H1 (cell line): ENCODE measurements around the gene CELF2. TPM values are rescaled to one million over a fixed set of nuclear protein-coding genes. Genes with fewer than 3 reads are reported as not detected.

ENCODE experiments used
- CTCF ChIA-PET: fragments of 300-600 bp; sonication (Branson Sonifier 250); formaldehyde crosslinking; loops from one replicate; lab custom pipeline; 2021; ENCODE audit not compliant: partially characterized antibody; lab: Charles Lee
- POLR2A ChIA-PET: fragments of 300-600 bp; sonication (Branson Sonifier 250); formaldehyde crosslinking; loops from one replicate; lab custom pipeline; 2021; ENCODE audit warnings: inconsistent platforms; ENCODE audit not compliant: partially characterized antibody; lab: Charles Lee
- DNase-seq, 2 experiments: peaks; one replicate each; pipeline versions ENCODE4 v3.0.0 to v3.0.0-alpha.2; 2010 to 2022; ENCODE audit warnings: low spot score in 2 of 2, low read depth in 1 of 2, mixed read lengths in 1 of 2
- FAIRE-seq: peaks from 2 replicates; lab custom pipeline; 2011; peaks lifted over from hg19 to GRCh38; lab: Jason Lieb, UNC
- H2AFZ ChIP-seq: 2 replicates; pipeline ENCODE4 v1.8.1; 2012; ENCODE audit warnings: low read length, inconsistent platforms
- H2AK5ac ChIP-seq: 2 replicates; pipeline ENCODE4 v1.6.1; 2013; ENCODE audit warnings: low read depth, low read length
- H2BK120ac ChIP-seq: replicated peaks from 2 replicates; pipeline ENCODE3; 2013; ENCODE audit warnings: low read depth, low read length, inconsistent platforms
- H2BK12ac ChIP-seq: 2 replicates; pipeline ENCODE4 v1.6.1; 2013; ENCODE audit warnings: low read depth, low read length
- H2BK15ac ChIP-seq: 2 replicates; pipeline ENCODE4 v1.6.1; 2013; ENCODE audit warnings: low read length
- H2BK20ac ChIP-seq: 2 replicates; pipeline ENCODE4 v1.6.1; 2013; ENCODE audit warnings: low read length
- H2BK5ac ChIP-seq: 2 replicates; pipeline ENCODE4 v1.6.1; 2013; ENCODE audit warnings: low read depth, low read length
- H3K14ac ChIP-seq: 2 replicates; pipeline ENCODE4 v1.6.1; 2013; ENCODE audit warnings: inconsistent platforms; ENCODE audit not compliant: insufficient read length
- H3K18ac ChIP-seq: 2 replicates; pipeline ENCODE4 v1.6.1; 2013; ENCODE audit warnings: low read length; ENCODE audit errors: extremely low read depth
- H3K23ac ChIP-seq: 2 replicates; pipeline ENCODE4 v1.6.1; 2013; ENCODE audit warnings: inconsistent platforms; ENCODE audit not compliant: insufficient read length
- H3K23me2 ChIP-seq: 2 replicates; pipeline ENCODE4 v1.6.1; 2013; ENCODE audit warnings: low read depth, low read length
- H3K27ac ChIP-seq: 2 replicates; pipeline ENCODE4 v1.6.1; 2011; ENCODE audit warnings: low read depth, low read length, inconsistent platforms
- H3K27me3 ChIP-seq, 4 experiments: replicated peaks in 1 of 4; 1 replicate in 1 of 4; 2 replicates in 3 of 4; pipeline versions ENCODE4 v1.6.1 to v1.8.1; 2011 to 2013; ENCODE audit warnings: low read length in 3 of 4, mild to moderate bottlenecking in 3 of 4, inconsistent platforms in 2 of 4, mixed read lengths in 2 of 4, moderate library complexity in 1 of 4; ENCODE audit not compliant: control insufficient read depth in 3 of 4, insufficient read depth in 3 of 4; ENCODE audit errors: extremely low read depth in 1 of 4
- H3K36me3 ChIP-seq, 4 experiments: 2 replicates each; pipeline versions ENCODE4 v1.6.1 to v1.8.1; 2011 to 2013; ENCODE audit warnings: mild to moderate bottlenecking in 4 of 4, low read length in 3 of 4, moderate library complexity in 2 of 4, control low read depth in 1 of 4, inconsistent platforms in 1 of 4; ENCODE audit not compliant: insufficient read depth in 4 of 4, control insufficient read depth in 2 of 4
- H3K4ac ChIP-seq: replicated peaks from 2 replicates; pipeline ENCODE3; 2013; ENCODE audit warnings: low read length, low read depth, mixed read lengths, inconsistent platforms; ENCODE audit not compliant: insufficient read length
- H3K4me1 ChIP-seq, 4 experiments: replicated peaks in 1 of 4; 1 replicate in 1 of 4; 2 replicates in 3 of 4; pipeline versions ENCODE4 v1.6.1 to v1.8.1; 2011 to 2013; ENCODE audit warnings: low read length in 3 of 4, inconsistent platforms in 2 of 4, mixed read lengths in 1 of 4; ENCODE audit not compliant: insufficient read depth in 4 of 4, control insufficient read depth in 3 of 4
- H3K4me2 ChIP-seq, 2 experiments: 2 replicates each; pipeline versions ENCODE4 v1.6.1 to v1.8.1; 2011 to 2013; ENCODE audit warnings: low read depth in 2 of 2, low read length in 2 of 2, control low read depth in 1 of 2, inconsistent platforms in 1 of 2, mild to moderate bottlenecking in 1 of 2; ENCODE audit not compliant: insufficient read depth in 1 of 2
- H3K4me3 ChIP-seq, 4 experiments: fragments of 200-600, 300-600 bp in 1 of 4; sonication (generic), shearing (Covaris generic), sonication (Bioruptor Twin) in 1 of 4; 2 replicates each; pipeline versions ENCODE4 v1.5.1 to v1.8.1; 2011 to 2016; ENCODE audit warnings: low read length in 4 of 4, low read depth in 3 of 4, control low read depth in 2 of 4, inconsistent platforms in 2 of 4, mild to moderate bottlenecking in 2 of 4, mixed read lengths in 1 of 4, moderate library complexity in 1 of 4; ENCODE audit not compliant: insufficient read depth in 2 of 4; ENCODE audit errors: extremely low read depth in 1 of 4
- H3K56ac ChIP-seq: replicated peaks from 2 replicates; pipeline ENCODE3; 2013; ENCODE audit warnings: low read depth, mild to moderate bottlenecking, mixed read lengths, low read length, inconsistent platforms; ENCODE audit not compliant: insufficient read length
- H3K79me1 ChIP-seq: 2 replicates; pipeline ENCODE4 v1.6.1; 2013; ENCODE audit warnings: low read depth, low read length, control low read depth
- H3K79me2 ChIP-seq, 2 experiments: 2 replicates each; pipeline versions ENCODE4 v1.6.1 to v1.8.1; 2012 to 2013; ENCODE audit warnings: low read length in 2 of 2, mild to moderate bottlenecking in 2 of 2, inconsistent platforms in 1 of 2; ENCODE audit not compliant: insufficient read depth in 2 of 2, control insufficient read depth in 1 of 2
- H3K9ac ChIP-seq, 4 experiments: replicated peaks in 1 of 4; 1 replicate in 1 of 4; 2 replicates in 3 of 4; pipeline versions ENCODE4 v1.6.1 to v1.8.1; 2011 to 2013; ENCODE audit warnings: low read depth in 3 of 4, low read length in 3 of 4, control low read depth in 2 of 4, mild to moderate bottlenecking in 2 of 4, moderate library complexity in 2 of 4, inconsistent platforms in 1 of 4; ENCODE audit errors: extremely low read depth in 1 of 4
- H3K9me3 ChIP-seq, 2 experiments: 2 replicates each; pipeline versions ENCODE4 v1.6.1 to v1.8.1; 2012 to 2013; ENCODE audit warnings: mild to moderate bottlenecking in 2 of 2, moderate library complexity in 2 of 2, control low read depth in 1 of 2, inconsistent platforms in 1 of 2, low read depth in 1 of 2, low read length in 1 of 2, mixed read lengths in 1 of 2; ENCODE audit not compliant: insufficient read depth in 2 of 2
- H4K20me1 ChIP-seq, 2 experiments: replicated peaks in 1 of 2; 2 replicates each; pipeline versions ENCODE3 to v1.8.1; 2011 to 2013; ENCODE audit warnings: inconsistent platforms in 2 of 2, low read length in 2 of 2, mild to moderate bottlenecking in 1 of 2; ENCODE audit not compliant: insufficient read depth in 2 of 2, control insufficient read depth in 1 of 2
- H4K5ac ChIP-seq: 2 replicates; pipeline ENCODE4 v1.6.1; 2013; ENCODE audit warnings: low read length, low read depth, mixed read lengths, inconsistent platforms; ENCODE audit not compliant: insufficient read length
- H4K8ac ChIP-seq: 2 replicates; pipeline ENCODE4 v1.8.0; 2013; ENCODE audit warnings: mild to moderate bottlenecking, moderate library complexity, low read length, inconsistent platforms; ENCODE audit not compliant: insufficient read depth; ENCODE audit errors: extremely low read depth
- H4K91ac ChIP-seq: replicated peaks from 2 replicates; pipeline ENCODE3; 2013; ENCODE audit warnings: low read length, mixed read lengths, inconsistent platforms; ENCODE audit not compliant: insufficient read length
- CBX8 ChIP-seq: fragments of 300-800, 300-1000 bp; sonication (generic); IDR thresholded peaks from 2 replicates; pipeline ENCODE4 v1.7.1; 2016; ENCODE audit warnings: low read depth, low read length, borderline replicate concordance
- CREB1 ChIP-seq: IDR thresholded peaks from 2 replicates; pipeline ENCODE4 v1.6.1; 2012; ENCODE audit warnings: inconsistent platforms
- CTBP2 ChIP-seq: IDR thresholded peaks from 2 replicates; pipeline ENCODE4 v1.7.0; 2011; ENCODE audit warnings: borderline replicate concordance, mild to moderate bottlenecking, moderate library complexity, mixed read lengths, low read length; ENCODE audit not compliant: insufficient read depth, insufficient read length
- EGR1 ChIP-seq: IDR thresholded peaks from 2 replicates; pipeline ENCODE4 v1.6.1; 2011; ENCODE audit warnings: low read depth, low read length, borderline replicate concordance
- GABPA ChIP-seq: IDR thresholded peaks from 2 replicates; pipeline ENCODE4 v1.6.1; 2011; ENCODE audit warnings: mild to moderate bottlenecking, low read length, moderate library complexity, borderline replicate concordance; ENCODE audit not compliant: insufficient read depth
- HDAC2 ChIP-seq, 2 experiments: fragments of 300-600 bp in 1 of 2; sonication (generic) in 1 of 2; IDR thresholded peaks; 2 replicates each; pipeline ENCODE4 v1.6.1; 2011 to 2012; ENCODE audit warnings: low read depth in 2 of 2, low read length in 2 of 2, mild to moderate bottlenecking in 2 of 2, moderate library complexity in 2 of 2, borderline replicate concordance in 1 of 2, inconsistent platforms in 1 of 2
- HDAC6 ChIP-seq: IDR thresholded peaks from one replicate; pipeline ENCODE4 v1.7.1; 2012; ENCODE audit warnings: low read depth, mild to moderate bottlenecking, inconsistent platforms, low read length, moderate library complexity
- JUN ChIP-seq: IDR thresholded peaks from 2 replicates; pipeline ENCODE4 v1.6.1; 2011; ENCODE audit warnings: low read depth, mild to moderate bottlenecking, improper control_type of control experiment, low read length
- KDM4A ChIP-seq: IDR thresholded peaks from one replicate; pipeline ENCODE4 v1.7.1; 2012; ENCODE audit warnings: low read depth, mild to moderate bottlenecking, moderate library complexity, low read length, inconsistent platforms; ENCODE audit not compliant: severe bottlenecking
- NRF1 ChIP-seq: IDR thresholded peaks from 2 replicates; pipeline ENCODE4 v1.6.1; 2011; ENCODE audit warnings: mild to moderate bottlenecking, low read depth, low read length, improper control_type of control experiment
- RXRA ChIP-seq: IDR thresholded peaks from 2 replicates; pipeline ENCODE4 v1.6.1; 2011; ENCODE audit warnings: low read depth, mild to moderate bottlenecking, low read length, moderate library complexity; ENCODE audit not compliant: insufficient read depth
- SIN3A ChIP-seq, 2 experiments: IDR thresholded peaks in 1 of 2; conservative IDR thresholded peaks in 1 of 2; 2 replicates each; pipeline ENCODE4 v1.6.1; 2011 to 2012; ENCODE audit warnings: low read length in 2 of 2, improper control_type of control experiment in 1 of 2, low read depth in 1 of 2, mild to moderate bottlenecking in 1 of 2
- SP1 ChIP-seq: IDR thresholded peaks from 2 replicates; pipeline ENCODE4 v1.6.1; 2011; ENCODE audit warnings: low read depth, low read length
- SRF ChIP-seq: IDR thresholded peaks from 2 replicates; pipeline ENCODE4 v1.6.1; 2011; ENCODE audit warnings: mild to moderate bottlenecking, low read depth, low read length, moderate library complexity
- TBP ChIP-seq: IDR thresholded peaks from 2 replicates; pipeline ENCODE4 v1.6.1; 2011; ENCODE audit warnings: low read depth, low read length, improper control_type of control experiment
- WGBS, 2 experiments: shearing (Covaris generic) in 1 of 2; methylation state at CpG; one replicate each; pipeline versions ENCODE4 v1.1.6 to v1.1.7; 2013 to 2015; ENCODE audit warnings: low lambda C conversion rate in 2 of 2, mixed read lengths in 2 of 2, inconsistent platforms in 1 of 2, low coverage in 1 of 2, missing lambda C conversion rate in 1 of 2; ENCODE audit not compliant: insufficient replicate concordance in 2 of 2, insufficient coverage in 1 of 2, insufficient read length in 1 of 2; ENCODE audit errors: extremely low coverage in 1 of 2, missing lambda C conversion rate in 1 of 2; 5-methylcytosine and 5-hydroxymethylcytosine counted together
- polyA plus RNA-seq, 7 experiments: library from polyadenylated mRNA; depleted of rRNA in 3 of 7; stranded (reverse) in 5 of 7; unstranded in 2 of 7; fragments of >200 nt in 5 of 7; fragments of 200-250 nt in 2 of 7; gene quantifications; 1 replicate in 5 of 7; 2 replicates in 1 of 7; 4 replicates in 1 of 7; pipeline versions ENCODE4 v1.2.1 to v1.2.3, GENCODE V29; 2011 to 2013; ENCODE audit warnings: missing spikeins in 2 of 7, mixed read lengths in 2 of 7
- total RNA-seq: library from RNA; stranded (reverse); fragmentation: NEBNext Ultra II Directional; extraction: Animal tissue kit (Norgen Biotek cat#: 25700); gene quantifications from 2 replicates; pipeline ENCODE4 v1.2.1, GENCODE V29; 2021

Gene CELF2
- total and polyA plus RNA-seq, 2 of the 8 experiments (the other 6 are each of a cell fraction or from before 2014, with no cell fraction given) = 18.3 to 22.7 TPM

- H3K79me1 ChIP-seq = no peaks in the 10 kb centered on the region
- no peak overlapping the region for H4K8ac ChIP-seq
- no peak overlapping the region for H2BK20ac ChIP-seq
- H4K91ac ChIP-seq = no peak overlapping the region
- H3K14ac ChIP-seq = no peak overlapping the region
- 92% methylated on average over 3 of the region's 3 CpGs; no CpG with 5 or more reads in 1 of the 2 experiments for WGBS, 2 experiments
- H3K27me3 ChIP-seq = no peaks in the 10 kb centered on the region
- no peak overlapping the region for H2AFZ ChIP-seq
- DNase-seq = no peak
- ChIA-PET POLR2A (no interaction called here), CTCF (interaction anchor here (1.0 to 1.2 kb wide), 3 partner anchors 8 to 56 kb away, joined by 3 read pairs; no protein-coding TSS in a partner anchor)
- no peak overlapping the region for H3K4ac ChIP-seq
- no peak overlapping the region for H3K27ac ChIP-seq
- H3K23ac ChIP-seq = no peak overlapping the region
- no peak overlapping the region for H3K4me3 ChIP-seq
- no peak overlapping the region for H2BK5ac ChIP-seq
- H4K5ac ChIP-seq = no peak overlapping the region
- H3K18ac ChIP-seq = no peak overlapping the region
- H3K9me3 ChIP-seq = no peaks in the 10 kb centered on the region
- H3K4me2 ChIP-seq = no peak overlapping the region
- no peak overlapping the region for H2BK15ac ChIP-seq
- H3K4me1 ChIP-seq = no peaks in the 10 kb centered on the region; a peak in 1 of 7 replicates
- H2AK5ac ChIP-seq = no peak overlapping the region
- FAIRE-seq = no peak
- no peak overlapping the region for H3K9ac ChIP-seq
- no peak overlapping the region for H2BK12ac ChIP-seq
- no peak overlapping the region for H3K56ac ChIP-seq
- H2BK120ac ChIP-seq = no peak overlapping the region
- H3K23me2 ChIP-seq = no peaks in the 10 kb centered on the region
- no peaks in the 10 kb centered on the region for H3K79me2 ChIP-seq
- no peaks in the 10 kb centered on the region for H3K36me3 ChIP-seq
- H4K20me1 ChIP-seq = no peaks in the 10 kb centered on the region
- no peak for TF ChIP-seq KDM4A
- no peak for TF ChIP-seq SP1
- no peak for TF ChIP-seq JUN
- no peak for TF ChIP-seq CREB1
- TF ChIP-seq GABPA = no peak
- no peak for TF ChIP-seq TBP
- TF ChIP-seq NRF1 = no peak
- TF ChIP-seq RXRA = no peak
- TF ChIP-seq HDAC2 (IDR thresholded peaks at IDR 0.05; ENCODE audit: borderline replicate concordance in 1 of 2, low read depth in 2 of 2, low read length in 2 of 2) = no peak
- no peak for TF ChIP-seq SIN3A (conservative IDR thresholded peaks at IDR 0.05 in 1 of 2, IDR thresholded peaks at IDR 0.05 in 1 of 2; ENCODE audit: low read depth in 1 of 2, low read length in 2 of 2)
- TF ChIP-seq HDAC6 = no peak
- TF ChIP-seq CBX8 = no peak
- no peak for TF ChIP-seq SRF
- TF ChIP-seq EGR1 = no peak
- no peak for TF ChIP-seq CTBP2
These were observed 359.6 kb downstream of the CELF2 start for GRCh38 chr10:11377267-11377666.
